Measurements from ENCODE around the gene STUB1.

STUB1 gene

DNA sequence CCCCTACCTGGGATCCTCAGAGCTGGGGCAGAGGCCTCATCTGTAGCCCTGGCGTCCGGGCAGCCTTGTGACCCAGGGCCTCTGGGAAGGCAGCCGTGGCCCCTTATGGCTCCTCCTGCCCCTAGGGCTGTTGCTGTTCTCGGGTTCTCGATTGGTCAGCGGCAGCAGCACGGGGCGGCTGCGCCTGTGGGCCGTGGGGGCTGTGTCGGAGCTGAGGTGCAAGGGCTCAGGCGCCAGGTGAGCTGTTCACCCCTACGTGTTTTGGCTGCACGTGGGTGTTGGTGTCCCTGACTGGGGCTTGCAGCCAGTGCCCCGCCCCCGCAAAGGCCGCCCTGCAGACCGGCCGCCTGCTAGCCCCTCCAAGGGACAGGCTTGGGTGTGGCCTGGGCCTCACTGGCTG lies 18.1 kb upstream of the STUB1 start:
- TF ChIP-seq, protein P1, sequence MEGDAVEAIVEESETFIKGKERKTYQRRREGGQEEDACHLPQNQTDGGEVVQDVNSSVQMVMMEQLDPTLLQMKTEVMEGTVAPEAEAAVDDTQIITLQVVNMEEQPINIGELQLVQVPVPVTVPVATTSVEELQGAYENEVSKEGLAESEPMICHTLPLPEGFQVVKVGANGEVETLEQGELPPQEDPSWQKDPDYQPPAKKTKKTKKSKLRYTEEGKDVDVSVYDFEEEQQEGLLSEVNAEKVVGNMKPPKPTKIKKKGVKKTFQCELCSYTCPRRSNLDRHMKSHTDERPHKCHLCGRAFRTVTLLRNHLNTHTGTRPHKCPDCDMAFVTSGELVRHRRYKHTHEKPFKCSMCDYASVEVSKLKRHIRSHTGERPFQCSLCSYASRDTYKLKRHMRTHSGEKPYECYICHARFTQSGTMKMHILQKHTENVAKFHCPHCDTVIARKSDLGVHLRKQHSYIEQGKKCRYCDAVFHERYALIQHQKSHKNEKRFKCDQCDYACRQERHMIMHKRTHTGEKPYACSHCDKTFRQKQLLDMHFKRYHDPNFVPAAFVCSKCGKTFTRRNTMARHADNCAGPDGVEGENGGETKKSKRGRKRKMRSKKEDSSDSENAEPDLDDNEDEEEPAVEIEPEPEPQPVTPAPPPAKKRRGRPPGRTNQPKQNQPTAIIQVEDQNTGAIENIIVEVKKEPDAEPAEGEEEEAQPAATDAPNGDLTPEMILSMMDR (IDR thresholded peaks at IDR 0.05; ENCODE audit: extremely low read depth, insufficient read depth, missing control alignments): no peak
- in situ Hi-C loops (cut with MboI; ENCODE audit: low pct_unique_long_range_greater_than_20kb, low sequenced_read_pairs, unreplicated experiment): no loop called here
- no peak for DNase-seq (ENCODE audit: low spot score)

DNA sequence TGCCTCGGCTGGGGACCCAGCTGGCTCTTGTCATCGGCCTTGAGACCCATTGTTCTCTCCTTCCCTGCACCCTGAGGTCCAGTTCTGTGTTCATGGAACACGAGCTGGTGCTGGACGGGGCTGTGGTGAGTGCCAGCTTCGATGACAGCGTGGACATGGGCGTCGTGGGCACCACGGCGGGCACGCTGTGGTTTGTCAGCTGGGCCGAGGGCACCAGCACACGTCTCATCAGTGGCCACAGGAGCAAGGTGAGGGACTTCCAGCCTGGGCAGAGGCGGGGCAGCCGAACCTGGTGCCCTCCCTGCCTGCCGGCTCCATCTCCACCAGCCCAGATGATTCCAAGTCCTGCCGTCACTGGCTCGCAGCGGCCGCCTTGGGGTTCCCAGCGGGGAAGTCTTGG lies 17.6 kb upstream of the STUB1 start:
- TF ChIP-seq, protein P1 (IDR thresholded peaks at IDR 0.05; ENCODE audit: extremely low read depth, insufficient read depth, missing control alignments): no peak
- in situ Hi-C loops (cut with MboI; ENCODE audit: low pct_unique_long_range_greater_than_20kb, low sequenced_read_pairs, unreplicated experiment): no loop called here
- DNase-seq (ENCODE audit: low spot score): no peak

DNA sequence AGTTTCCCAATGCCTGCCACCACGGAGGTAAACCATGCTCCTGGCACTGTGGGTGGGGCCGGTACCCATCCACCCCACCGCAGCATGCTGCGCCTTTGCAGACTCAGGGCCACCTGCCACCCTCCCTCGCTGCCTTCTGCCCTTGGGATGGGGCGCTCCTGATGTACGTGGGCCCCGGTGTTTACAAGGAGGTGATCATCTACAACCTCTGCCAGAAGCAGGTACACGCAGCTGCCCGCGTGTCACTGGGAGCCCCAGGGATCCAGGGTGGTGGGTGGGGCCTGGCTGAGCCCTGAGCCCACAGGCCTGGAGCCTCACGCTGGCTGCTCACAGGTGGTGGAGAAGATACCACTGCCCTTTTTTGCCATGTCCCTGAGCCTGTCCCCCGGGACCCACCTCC lies 13.6 kb upstream of the STUB1 start:
- in situ Hi-C loops (cut with MboI; ENCODE audit: low pct_unique_long_range_greater_than_20kb, low sequenced_read_pairs, unreplicated experiment): no loop called here
- no peak for DNase-seq (ENCODE audit: low spot score)
- TF ChIP-seq, protein P1 (IDR thresholded peaks at IDR 0.05; ENCODE audit: extremely low read depth, insufficient read depth, missing control alignments): no peak

DNA sequence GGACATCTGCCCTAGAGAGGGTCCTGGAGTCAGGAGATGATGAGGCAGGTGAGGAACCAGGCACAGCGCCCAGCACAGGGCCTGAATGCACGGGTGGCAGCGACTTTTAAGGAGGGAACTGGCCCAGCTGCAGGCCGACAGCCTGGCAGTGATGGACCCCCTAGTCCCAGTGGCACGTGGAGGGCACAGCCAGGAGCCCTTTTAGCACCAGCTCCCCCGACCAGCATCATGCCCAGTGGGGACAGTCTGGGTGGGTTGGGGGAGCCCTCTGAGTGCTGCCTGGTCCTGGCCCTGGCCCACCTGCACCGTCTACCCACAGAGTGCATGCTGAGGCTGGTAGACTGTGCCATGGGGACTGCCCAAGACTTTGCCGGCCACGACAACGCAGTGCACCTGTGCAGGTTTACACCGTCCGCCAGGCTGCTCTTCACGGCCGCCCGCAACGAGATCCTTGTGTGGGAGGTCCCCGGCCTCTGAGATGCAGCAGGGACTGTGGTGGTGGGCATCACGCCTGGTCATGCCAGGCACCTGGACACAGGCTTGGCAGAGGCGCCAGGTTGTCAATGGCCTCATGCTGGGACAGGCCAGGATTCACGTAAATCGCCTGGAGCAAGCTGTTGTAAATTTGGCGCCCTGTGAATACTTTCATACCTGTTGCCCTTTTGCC lies 13.0 kb upstream of the STUB1 start:
- in situ Hi-C loops (cut with MboI; ENCODE audit: low pct_unique_long_range_greater_than_20kb, low sequenced_read_pairs, unreplicated experiment): no loop called here
- DNase-seq (ENCODE audit: low spot score): no peak
- TF ChIP-seq, protein P1 (IDR thresholded peaks at IDR 0.05; ENCODE audit: extremely low read depth, insufficient read depth, missing control alignments): no peak

DNA sequence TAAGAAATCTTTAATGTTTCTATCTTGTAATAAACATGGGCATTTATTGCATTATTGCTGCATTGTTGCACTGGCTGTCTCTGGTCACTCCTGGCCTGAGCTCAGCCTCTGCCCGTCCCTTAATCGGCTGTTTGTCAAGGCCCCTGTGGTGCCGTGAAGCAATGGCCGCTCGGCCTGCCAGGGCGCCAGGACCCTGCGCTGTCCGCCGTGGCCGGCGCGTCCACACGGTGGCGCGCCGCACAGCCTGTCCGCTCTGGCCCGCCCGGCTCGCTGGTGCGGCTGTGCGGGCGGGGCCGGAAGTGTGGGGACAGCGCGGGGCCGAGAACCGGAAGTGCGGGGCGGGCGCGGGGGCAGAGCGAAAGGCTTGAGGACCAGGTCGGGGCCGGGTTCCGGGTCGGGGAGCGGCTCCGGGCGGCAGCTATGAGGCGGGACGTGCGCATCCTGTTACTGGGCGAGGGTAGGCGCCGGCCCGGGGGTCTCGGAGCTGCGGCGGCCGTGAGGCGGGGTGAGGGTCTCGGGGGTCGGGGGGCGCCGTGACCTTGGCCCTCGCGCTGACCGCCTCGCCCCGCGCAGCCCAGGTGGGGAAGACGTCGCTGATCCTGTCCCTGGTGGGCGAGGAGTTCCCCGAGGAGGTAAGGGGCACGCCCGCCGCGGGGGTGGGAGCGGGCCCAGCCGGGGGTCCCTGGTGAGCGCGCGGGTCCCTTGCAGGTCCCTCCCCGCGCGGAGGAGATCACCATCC lies 12.3 kb upstream of the STUB1 start, which contains the start of gene RHOT2:
TSS of gene RHOT2 (plus strand) at position 353 of the 739 bp plus-strand sequence. CDS start at position 421, 68 bp downstream.
- TF ChIP-seq, protein P1 (IDR thresholded peaks at IDR 0.05; ENCODE audit: extremely low read depth, insufficient read depth, missing control alignments): peak; percentile 99
- peak; percentile 96 for DNase-seq (ENCODE audit: low spot score)
- in situ Hi-C loops (cut with MboI; ENCODE audit: low pct_unique_long_range_greater_than_20kb, low sequenced_read_pairs, unreplicated experiment): no loop called here

DNA sequence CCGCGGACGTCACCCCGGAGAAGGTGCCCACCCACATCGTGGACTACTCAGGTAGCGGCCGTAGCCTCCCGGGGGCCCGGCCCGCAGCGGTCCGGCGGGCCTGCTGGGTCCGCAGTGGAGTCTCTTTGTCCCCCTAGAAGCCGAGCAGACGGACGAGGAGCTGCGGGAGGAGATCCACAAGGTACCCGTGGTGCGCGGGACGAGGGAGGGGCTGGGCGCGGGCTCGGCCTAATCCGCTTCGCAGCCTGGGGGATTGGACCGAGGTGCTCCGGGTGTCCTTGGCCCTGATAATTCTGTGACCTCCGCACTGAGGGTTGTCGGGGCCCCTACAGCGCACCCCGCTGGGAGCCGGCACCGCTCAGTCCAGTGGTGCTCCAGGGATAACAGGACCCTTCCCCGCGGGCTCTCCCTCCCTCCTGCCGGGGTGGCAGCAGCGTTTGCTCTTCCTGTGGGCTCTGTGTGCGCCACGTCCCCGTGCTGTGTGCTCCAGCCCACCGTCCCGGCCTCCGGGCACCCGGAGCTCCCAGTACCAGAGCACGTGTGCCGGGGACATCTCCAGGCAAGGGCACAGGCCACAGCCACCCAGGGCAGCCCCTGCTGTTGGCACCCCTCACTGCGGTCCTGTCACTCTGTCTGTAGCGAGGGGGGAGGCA lies 11.6 kb upstream of the STUB1 start:
- no peak for DNase-seq (ENCODE audit: low spot score)
- in situ Hi-C loops (cut with MboI; ENCODE audit: low pct_unique_long_range_greater_than_20kb, low sequenced_read_pairs, unreplicated experiment): no loop called here
- TF ChIP-seq, protein P1 (IDR thresholded peaks at IDR 0.05; ENCODE audit: extremely low read depth, insufficient read depth, missing control alignments): no peak
